Dermis blood vessel endothelial cell (primary cell): ENCODE data around the gene MAP2. TPM values are rescaled to one million over a fixed set of nuclear protein-coding genes. Genes with fewer than 3 reads are reported as not detected.

Source experiments
- DNase-seq: peaks from one replicate; pipeline ENCODE4 v3.0.0; 2010
- total RNA-seq: library from RNA; depleted of rRNA; stranded (reverse); fragments of >200 nt; gene quantifications from 2 replicates; pipeline ENCODE4 v1.2.3, GENCODE V29; 2014

MAP2 gene
- total RNA-seq, 1 donor from 2014 or later, result 3.9 TPM

- peak; percentile 63 for DNase-seq
Measured at GRCh38 chr2:209663139-209663538, 239.3 kb downstream of the MAP2 start.

GRCh38 chr2:209663656-209664055, 239.8 kb downstream of the MAP2 start:
- DNase-seq, result no peak

GRCh38 chr2:209666296-209666695, 242.4 kb downstream of the MAP2 start:
- DNase-seq, result no peak

- no peak for DNase-seq
Measured at GRCh38 chr2:209671020-209671680, 247.3 kb downstream of the MAP2 start.

GRCh38 chr2:209673811-209674210, 250.0 kb downstream of the MAP2 start:
- no peak for DNase-seq

GRCh38 chr2:209680596-209680995, 256.7 kb downstream of the MAP2 start:
- DNase-seq, result no peak

- DNase-seq, result no peak
Measured at GRCh38 chr2:209681201-209681735, 257.4 kb downstream of the MAP2 start.

GRCh38 chr2:209682646-209683045, 258.8 kb downstream of the MAP2 start:
- DNase-seq, result no peak

- DNase-seq, result no peak
Measured at GRCh38 chr2:209685340-209685739, 261.5 kb downstream of the MAP2 start.

- DNase-seq, result no peak
Measured at GRCh38 chr2:209685963-209686362, 262.1 kb downstream of the MAP2 start.

- DNase-seq, result no peak
Measured at GRCh38 chr2:209686448-209686847, 262.6 kb downstream of the MAP2 start.

- no peak for DNase-seq
Measured at GRCh38 chr2:209687323-209687969, 263.6 kb downstream of the MAP2 start.

- peak; percentile 27 for DNase-seq
Measured at GRCh38 chr2:209688385-209688784, 264.5 kb downstream of the MAP2 start.

- no peak for DNase-seq
Measured at GRCh38 chr2:209690029-209690754, 266.3 kb downstream of the MAP2 start.

GRCh38 chr2:209694748-209695147, 270.9 kb downstream of the MAP2 start:
- no peak for DNase-seq

GRCh38 chr2:209696836-209697711, 273.2 kb downstream of the MAP2 start:
- no peak for DNase-seq

- DNase-seq, result no peak
Measured at GRCh38 chr2:209702775-209703174, 278.9 kb downstream of the MAP2 start.

- DNase-seq, result no peak
Measured at GRCh38 chr2:209713219-209713618, 289.4 kb downstream of the MAP2 start.

- DNase-seq, result no peak
Measured at GRCh38 chr2:209719034-209719433, 295.2 kb downstream of the MAP2 start.

GRCh38 chr2:209721497-209721896, 297.6 kb downstream of the MAP2 start:
- no peak for DNase-seq

- no peak for DNase-seq
Measured at GRCh38 chr2:209726311-209726710, 302.5 kb downstream of the MAP2 start.

- DNase-seq, result no peak
Measured at GRCh38 chr2:209727077-209727476, 303.2 kb downstream of the MAP2 start.

GRCh38 chr2:209734805-209735204, 311.0 kb downstream of the MAP2 start:
- no peak for DNase-seq
